Tibial nerve (tissue), 4 donors: Measurements from ENCODE around the gene EN1. TPM values are rescaled to one million over a fixed set of nuclear protein-coding genes. Genes with fewer than 3 reads are reported as not detected.

Source experiments
- DNase-seq, 2 donors: peaks; one replicate each; pipeline ENCODE4 v3.0.0-alpha.2; 2019; ENCODE audit warnings: low spot score in 2 of 2
- H3K27ac ChIP-seq, 4 donors: fragments of 200-600 bp; sonication (generic) in 3 of 4; one replicate each; pipeline ENCODE4 v1.5.1; 2017 to 2019; ENCODE audit warnings: mild to moderate bottlenecking in 1 of 4
- H3K27me3 ChIP-seq, 2 donors: fragments of 200-600 bp; sonication (generic) in 1 of 2; one replicate each; pipeline versions ENCODE4 v1.5.1 to v1.6.0; 2017 to 2019
- H3K36me3 ChIP-seq, 3 donors: fragments of 200-600 bp; sonication (generic); one replicate each; pipeline ENCODE4 v1.5.1; 2018 to 2019
- H3K4me1 ChIP-seq, 4 donors: fragments of 200-600 bp; sonication (generic) in 3 of 4; one replicate each; pipeline ENCODE4 v1.5.1; 2017 to 2019
- H3K4me3 ChIP-seq, 4 donors: fragments of 200-600 bp; sonication (generic) in 3 of 4; one replicate each; pipeline ENCODE4 v1.5.1; 2017 to 2019; ENCODE audit warnings: mild to moderate bottlenecking in 1 of 4, moderate library complexity in 1 of 4
- H3K9me3 ChIP-seq, 4 donors: fragments of 200-600 bp; sonication (generic) in 3 of 4; one replicate each; pipeline ENCODE4 v1.5.1; 2017 to 2019
- CTCF ChIP-seq, 5 experiments: fragments of 200-600 bp in 3 of 5; fragments of 450-650 bp in 2 of 5; sonication (generic) in 3 of 5; IDR thresholded peaks; one replicate each; pipeline ENCODE4 v1.5.1; 2016 to 2019; ENCODE audit warnings: antibody characterized with exemption in 5 of 5, mild to moderate bottlenecking in 3 of 5, moderate library complexity in 2 of 5
- EP300 ChIP-seq, 2 donors: sonication (generic); formaldehyde crosslinking; IDR thresholded peaks; one replicate each; pipeline ENCODE4 v1.6.1; 2017; ENCODE audit warnings: antibody characterized with exemption in 2 of 2, mild to moderate bottlenecking in 1 of 2
- POLR2A ChIP-seq, 2 donors: fragments of 450-650 bp; IDR thresholded peaks; one replicate each; pipeline ENCODE4 v1.6.1; 2017; ENCODE audit warnings: antibody characterized with exemption in 2 of 2, mild to moderate bottlenecking in 2 of 2, moderate library complexity in 2 of 2
- WGBS, 2 donors: methylation state at CpG; one replicate each; pipeline ENCODE4 v1.1.5; 2018; 5-methylcytosine and 5-hydroxymethylcytosine counted together
- total RNA-seq, 4 donors: library from RNA; depleted of rRNA; stranded (reverse); fragments of >200 nt; gene quantifications; one replicate each; pipeline ENCODE4 v1.1.0, GENCODE V29; 2016

The EN1 gene
- total RNA-seq, 4 donors from 2014 or later: 0.63 to 0.90 (median 0.78) TPM; not detected in 1

- 24 to 31% methylated on average over 18 of the region's 18 CpGs for WGBS, 2 donors
Observed at GRCh38 chr2:118834440-118834810, 13.0 kb downstream of the EN1 start.

GRCh38 chr2:118833716-118834439, 13.6 kb downstream of the EN1 start:
- no peak for TF ChIP-seq EP300 (IDR thresholded peaks at IDR 0.05)
- no peak for TF ChIP-seq POLR2A (IDR thresholded peaks at IDR 0.05)
- no peak for TF ChIP-seq CTCF (IDR thresholded peaks at IDR 0.05)
- WGBS, 2 donors: 19% methylated on average over 28 to 35 of the region's 35 CpGs
- no peaks in the 10 kb centered on the region for H3K9me3 ChIP-seq
- H3K27ac ChIP-seq: no peak overlapping the region
- no peaks in the 10 kb centered on the region for H3K36me3 ChIP-seq
- DNase-seq: no peak
- peaks cover 0 to 38% (median 19%) of the 10 kb centered on the region in 4 donors for H3K4me1 ChIP-seq
- no peak overlapping the region for H3K4me3 ChIP-seq
- peaks cover 0 to 97% of the 10 kb centered on the region in 2 donors for H3K27me3 ChIP-seq

More at GRCh38 chr2:118834440-118834810, 13.0 kb downstream of the EN1 start:
- DNase-seq: no peak
- peaks cover 0 to 38% (median 19%) of the 10 kb centered on the region in 4 donors for H3K4me1 ChIP-seq
- no peaks in the 10 kb centered on the region for H3K9me3 ChIP-seq
- H3K36me3 ChIP-seq: no peaks in the 10 kb centered on the region
- H3K27me3 ChIP-seq: peaks cover 0 to 97% of the 10 kb centered on the region in 2 donors
- TF ChIP-seq CTCF (IDR thresholded peaks at IDR 0.05): no peak
- TF ChIP-seq EP300 (IDR thresholded peaks at IDR 0.05): no peak
- no peak for TF ChIP-seq POLR2A (IDR thresholded peaks at IDR 0.05)
- H3K4me3 ChIP-seq: no peak overlapping the region
- H3K27ac ChIP-seq: no peak overlapping the region

GRCh38 chr2:118832791-118833715, 14.4 kb downstream of the EN1 start:
- Histone ChIP-seq H3K27ac (no peak overlapping the region), H3K27me3 (peaks cover 0 to 96% of the 10 kb centered on the region in 2 donors), H3K4me1 (peaks cover 0 to 38% (median 19%) of the 10 kb centered on the region in 4 donors), H3K9me3 (no peaks in the 10 kb centered on the region), H3K36me3 (no peaks in the 10 kb centered on the region), H3K4me3 (no peak overlapping the region)
- TF ChIP-seq EP300 (IDR thresholded peaks at IDR 0.05): no peak
- no peak for TF ChIP-seq POLR2A (IDR thresholded peaks at IDR 0.05)
- TF ChIP-seq CTCF (IDR thresholded peaks at IDR 0.05): no peak
- no peak for DNase-seq
- 4 to 6% methylated on average over 36 of the region's 36 CpGs for WGBS, 2 donors

GRCh38 chr2:118832071-118832790, 15.2 kb downstream of the EN1 start:
- H3K4me1 ChIP-seq: peaks cover 0 to 38% (median 19%) of the 10 kb centered on the region in 4 donors
- DNase-seq: no peak
- peaks cover 0 to 93% of the 10 kb centered on the region in 2 donors for H3K27me3 ChIP-seq
- H3K9me3 ChIP-seq: no peaks in the 10 kb centered on the region
- H3K27ac ChIP-seq: no peak overlapping the region
- TF ChIP-seq EP300 (IDR thresholded peaks at IDR 0.05) (no peak), POLR2A (IDR thresholded peaks at IDR 0.05) (no peak), CTCF (IDR thresholded peaks at IDR 0.05) (no peak)
- H3K36me3 ChIP-seq: no peaks in the 10 kb centered on the region
- 20 to 24% methylated on average over 10 of the region's 10 CpGs for WGBS, 2 donors
- no peak overlapping the region for H3K4me3 ChIP-seq
